Measurements from ENCODE around the gene KIAA1191.
"Not testable (repeated sequence)": the region's sequence is repeated elsewhere in the genome, so short reads cannot be mapped to it uniquely, and the experiment has no call there.

KIAA1191 gene

DNA sequence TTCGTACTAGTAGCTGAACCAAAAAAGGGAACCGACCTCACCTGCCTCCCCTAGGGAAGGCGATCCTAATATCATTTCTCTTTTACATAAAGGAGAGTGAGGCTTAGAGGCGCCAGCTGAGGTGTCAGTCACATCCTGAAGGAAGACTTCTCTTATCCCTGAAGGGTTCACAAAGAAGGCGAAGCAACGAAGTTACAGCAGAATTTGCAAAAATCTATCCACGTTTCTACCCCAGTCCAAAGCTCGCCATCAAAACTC is 598 bp upstream of the KIAA1191 start:
- no peak for DNase-seq

DNA sequence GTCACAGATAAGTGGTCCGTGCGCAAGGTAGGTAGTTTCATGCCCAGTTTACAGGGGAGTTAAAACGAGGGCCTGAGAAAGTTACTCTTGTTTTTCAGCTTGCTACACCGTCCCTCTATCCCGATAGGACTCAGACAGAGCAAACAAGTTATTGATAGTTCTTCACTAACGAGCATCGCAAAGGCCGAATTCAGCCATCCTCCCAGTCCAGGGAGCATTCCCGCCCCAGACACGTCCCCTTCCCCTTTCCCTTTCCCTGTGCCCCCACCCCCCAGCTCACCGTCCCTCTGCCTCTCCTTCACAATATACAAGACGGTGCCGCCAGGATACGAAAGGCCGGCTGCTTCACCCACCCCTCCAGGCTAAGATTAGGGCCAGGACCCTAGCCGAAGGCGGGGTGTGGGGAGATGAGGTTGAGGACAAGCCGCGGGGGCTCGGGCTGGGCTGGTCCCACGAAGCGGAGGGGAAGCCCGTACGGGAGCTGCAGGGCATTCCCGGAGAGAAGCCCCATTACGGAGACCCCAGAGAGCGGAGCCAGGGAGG is 599 bp downstream of the KIAA1191 start:
- DNase-seq, result no peak

DNA sequence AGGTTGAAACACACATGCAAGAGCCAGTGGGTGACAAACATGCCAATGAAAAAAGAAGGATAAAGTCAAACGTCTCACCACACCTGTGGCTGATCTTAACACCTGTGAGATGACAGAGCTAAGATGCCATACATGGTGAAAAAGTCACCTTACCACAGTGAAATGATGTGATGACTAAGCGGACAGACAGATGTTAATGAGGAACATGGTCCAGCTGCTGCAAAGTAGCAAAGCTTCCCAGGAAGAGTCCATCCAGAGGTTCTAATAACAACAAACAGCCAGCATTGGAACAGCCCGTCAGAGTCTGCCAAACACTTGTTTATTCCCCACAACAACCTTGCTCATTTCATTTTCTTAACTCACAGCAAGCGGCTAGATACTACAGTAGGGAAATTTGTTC is 1.9 kb downstream of the KIAA1191 start:
- DNase-seq, result no peak

DNA sequence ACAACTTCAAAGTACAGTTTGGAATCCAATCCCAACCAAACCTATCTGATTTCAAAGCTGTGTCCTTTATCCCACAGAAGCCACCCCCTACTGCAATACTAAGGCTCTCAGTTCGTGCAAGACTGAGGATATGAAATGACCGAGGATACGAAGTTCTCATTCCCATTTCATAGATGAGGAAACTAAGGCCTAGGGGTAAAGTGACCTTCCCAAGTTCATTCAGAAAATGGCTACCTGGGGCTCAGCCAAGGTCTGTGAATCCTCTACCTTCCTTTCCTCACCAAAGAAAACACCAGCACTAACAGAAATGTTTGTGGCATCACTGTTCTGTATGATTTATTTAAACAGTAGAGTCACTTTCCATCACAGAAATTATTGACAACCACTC is 5.4 kb downstream of the KIAA1191 start:
- no peak for DNase-seq

DNA sequence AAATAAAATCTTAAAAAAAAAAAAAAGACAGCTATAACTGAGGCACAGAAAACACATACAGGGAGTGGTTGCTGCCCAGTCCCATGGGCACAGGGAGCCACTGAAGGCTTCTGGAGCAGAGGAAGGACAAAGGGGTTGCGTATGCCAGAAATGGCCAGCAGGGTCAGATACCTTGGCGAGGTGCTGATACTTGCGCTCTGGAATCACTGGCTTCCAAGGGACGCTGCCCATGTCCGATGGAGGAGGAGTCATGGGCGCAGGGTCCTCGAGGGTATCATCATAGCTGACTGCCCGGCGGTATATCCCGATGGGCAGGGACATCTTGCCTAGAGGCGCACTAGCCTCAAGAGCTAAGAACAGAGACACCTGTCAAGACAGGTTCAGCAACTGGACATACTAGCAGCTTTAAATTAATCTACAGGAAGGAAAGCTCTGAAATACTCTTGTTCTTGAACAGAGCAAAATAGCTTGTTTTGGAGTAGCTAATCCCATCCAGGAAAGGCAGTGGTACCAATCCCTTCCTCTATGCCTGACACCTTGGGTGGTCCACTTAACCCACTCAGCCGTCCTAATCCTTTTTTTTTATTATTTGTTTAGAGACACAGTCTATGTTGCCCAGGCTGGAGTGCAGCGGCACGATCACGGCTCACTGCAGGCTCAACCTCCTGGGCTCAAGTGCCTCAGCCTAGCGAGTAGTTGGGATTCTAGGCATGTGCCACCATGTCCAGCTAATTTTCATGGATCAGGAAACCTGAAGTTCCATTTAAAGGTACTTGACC is 6.0 kb downstream of the KIAA1191 start:
- no peak for DNase-seq

DNA sequence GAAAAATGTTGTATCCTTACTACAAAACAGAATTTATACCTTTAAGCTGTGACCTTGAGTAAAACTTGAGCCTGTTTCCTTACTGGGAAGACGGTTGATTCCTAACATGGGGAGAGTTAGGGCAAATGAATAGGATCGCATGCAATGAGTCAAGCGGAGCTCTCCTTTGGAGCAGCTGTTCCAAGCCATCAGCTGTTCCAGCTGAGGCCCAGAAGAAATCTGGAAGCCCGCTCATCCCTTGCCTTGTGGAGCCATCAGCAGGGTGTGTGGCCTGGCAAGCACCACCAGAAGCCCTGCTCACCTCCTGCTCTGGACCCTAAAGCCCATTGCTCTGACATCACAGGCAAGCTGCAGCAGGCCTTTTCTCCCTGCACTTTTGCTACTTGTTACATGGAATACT is 8.0 kb downstream of the KIAA1191 start:
- no peak for DNase-seq

DNA sequence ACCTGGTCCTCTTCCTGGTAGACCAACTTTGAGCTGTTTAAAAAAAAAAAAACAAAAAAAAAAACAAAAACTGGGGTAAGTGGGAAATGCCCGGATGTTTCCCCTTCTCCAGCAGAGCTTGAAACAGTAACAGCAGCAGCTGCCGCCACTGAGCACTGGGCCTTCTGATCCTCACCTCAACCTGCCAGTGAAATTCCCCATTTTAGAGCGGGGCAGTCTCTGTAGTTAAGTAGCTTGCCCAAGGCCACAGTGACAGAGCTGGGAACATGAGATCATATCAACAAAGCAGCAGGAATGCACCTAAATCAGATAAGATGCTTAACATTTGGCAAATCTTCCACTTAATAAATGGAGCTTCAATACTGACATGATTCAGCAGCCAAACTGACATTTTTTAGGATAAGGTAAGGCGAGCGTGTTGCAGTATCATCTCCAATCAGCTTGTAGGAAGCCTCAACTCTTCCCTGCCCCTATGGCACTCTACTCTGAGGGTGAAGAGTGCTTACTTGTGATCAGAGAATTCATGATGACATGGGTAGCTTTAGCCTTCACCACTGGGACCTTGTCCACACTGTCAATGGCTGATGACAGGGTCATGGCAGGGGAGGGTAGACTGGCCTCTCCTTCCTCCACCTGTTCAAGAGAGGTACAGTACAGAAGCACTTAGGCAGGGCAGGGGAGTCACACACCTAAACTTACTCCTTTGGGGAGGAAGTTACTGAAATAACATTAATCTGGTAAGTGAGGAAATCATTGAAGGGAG is 9.3 kb downstream of the KIAA1191 start:
- DNase-seq, result no peak

DNA sequence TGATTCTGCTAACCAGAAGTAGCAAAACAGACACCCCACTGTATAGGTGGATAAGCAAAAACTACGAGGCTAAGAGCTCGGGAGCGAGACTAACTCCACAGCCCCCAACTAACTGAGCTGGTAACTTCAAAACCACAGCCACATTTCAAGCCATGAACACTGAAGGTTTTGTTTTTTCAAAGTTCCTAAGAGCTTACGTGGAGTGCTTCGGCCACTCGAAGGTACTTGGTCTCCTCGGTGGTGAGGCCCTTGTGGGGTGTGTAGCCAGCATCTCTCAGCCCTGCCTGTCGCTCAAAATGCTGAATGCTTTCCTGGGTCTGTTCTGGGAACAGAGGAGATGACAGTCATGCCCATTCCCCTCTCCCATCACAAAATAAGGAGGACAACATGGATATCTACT is 11.1 kb downstream of the KIAA1191 start:
- DNase-seq, result no peak

DNA sequence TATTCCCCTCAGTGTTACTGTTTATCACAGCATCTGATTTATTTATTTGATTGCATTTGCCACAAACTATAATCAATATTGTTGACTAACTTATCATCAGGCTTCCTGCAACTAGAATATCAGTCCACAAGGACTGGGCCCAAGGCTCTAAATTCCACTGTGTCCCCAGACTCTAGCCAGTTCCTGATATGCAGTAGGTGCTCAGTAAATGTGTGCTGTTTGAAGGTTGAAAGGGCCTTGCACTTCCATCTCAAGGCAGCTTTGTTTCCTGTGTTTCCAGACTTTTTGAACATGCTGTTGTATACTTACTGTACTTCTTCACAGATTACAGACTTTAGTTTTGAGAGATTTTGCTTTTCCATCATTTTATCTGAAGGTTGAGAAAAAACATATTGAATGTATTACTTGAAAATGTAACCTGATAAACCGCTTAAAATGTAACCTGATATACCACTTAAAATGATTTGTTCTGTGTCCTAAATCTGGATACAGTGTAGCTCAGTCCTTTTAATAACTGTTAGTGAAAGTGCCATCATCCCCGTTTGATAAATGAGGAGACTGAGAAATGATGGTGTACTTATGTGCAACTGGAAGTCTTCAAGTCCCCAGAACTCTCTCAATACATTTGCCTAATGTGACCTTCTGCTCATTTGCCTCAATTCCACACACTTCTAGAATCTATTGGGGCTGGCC is 18.7 kb downstream of the KIAA1191 start:
- no peak for DNase-seq

DNA sequence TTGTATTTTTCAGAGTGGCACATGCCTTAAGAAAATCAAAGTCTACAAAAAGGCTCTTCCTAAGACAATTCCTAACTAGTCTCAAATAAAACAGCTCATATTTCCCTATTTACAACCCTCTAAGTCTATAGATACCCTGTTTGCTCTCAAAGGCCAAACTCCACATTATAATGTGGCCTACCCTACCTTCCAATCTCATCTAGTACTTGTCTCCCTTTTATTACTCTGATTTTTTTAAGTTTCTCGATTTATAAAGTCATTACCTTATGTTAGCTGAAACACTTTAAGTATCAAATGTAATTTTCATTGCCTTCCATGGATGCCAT is 19.4 kb downstream of the KIAA1191 start:
- DNase-seq, result no peak

DNA sequence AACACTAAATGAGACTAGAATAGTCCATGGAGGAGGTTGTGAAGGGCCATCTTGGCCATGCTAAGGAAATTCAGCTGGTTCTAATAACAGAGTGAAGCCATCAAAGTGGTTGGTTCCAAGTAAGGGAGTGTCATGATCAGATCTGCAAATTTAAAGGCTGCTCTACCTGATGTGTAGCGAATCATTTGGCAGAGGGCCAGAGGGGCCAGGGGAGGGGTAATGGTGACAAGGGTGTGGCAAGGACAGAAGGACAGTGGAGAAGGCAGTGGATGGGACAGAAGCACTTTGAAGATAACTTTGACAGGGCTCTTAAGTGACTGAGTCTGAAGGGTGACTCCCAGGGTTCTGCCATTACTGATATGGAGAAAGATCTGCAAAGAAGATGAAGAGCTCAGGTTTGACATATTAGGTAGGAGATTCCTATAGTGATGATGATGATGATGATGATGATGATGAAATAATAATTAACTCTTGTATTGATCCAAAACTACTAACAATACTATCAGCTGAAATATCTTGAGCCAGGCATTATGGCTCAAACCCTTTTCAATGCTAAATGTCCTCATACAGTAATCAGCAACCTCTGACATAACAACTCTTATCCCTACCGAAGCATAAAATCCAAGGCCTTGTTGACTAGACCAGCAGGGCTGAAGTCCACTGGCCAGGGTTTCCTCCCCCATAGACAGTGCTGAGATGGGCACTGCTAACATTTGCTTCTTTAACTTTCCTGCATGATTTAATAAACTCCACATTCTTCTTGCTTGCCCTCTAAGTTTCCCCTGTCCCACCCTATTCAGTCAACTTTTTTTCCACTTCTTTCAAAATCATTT is 20.0 kb downstream of the KIAA1191 start:
- no peak for DNase-seq

DNA sequence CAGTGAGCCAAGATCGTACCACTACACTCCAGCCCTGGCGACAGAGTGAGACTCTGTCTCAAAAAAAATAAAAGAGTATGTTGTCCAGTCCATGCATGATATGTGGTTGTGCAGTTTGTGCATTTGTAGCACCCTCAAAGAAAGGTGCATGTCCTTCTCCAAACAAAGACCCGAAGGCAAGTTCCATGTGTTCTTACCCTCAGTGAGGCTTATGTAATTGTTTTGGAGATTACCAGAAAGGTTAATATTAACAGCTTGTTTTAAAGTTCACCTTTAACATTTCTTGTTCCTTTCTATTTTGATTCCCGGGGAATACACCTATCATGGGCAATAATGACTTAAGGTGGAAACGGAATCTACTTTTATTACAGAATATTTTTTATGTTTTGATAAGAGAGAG is 22.3 kb downstream of the KIAA1191 start:
- DNase-seq, result no peak

DNA sequence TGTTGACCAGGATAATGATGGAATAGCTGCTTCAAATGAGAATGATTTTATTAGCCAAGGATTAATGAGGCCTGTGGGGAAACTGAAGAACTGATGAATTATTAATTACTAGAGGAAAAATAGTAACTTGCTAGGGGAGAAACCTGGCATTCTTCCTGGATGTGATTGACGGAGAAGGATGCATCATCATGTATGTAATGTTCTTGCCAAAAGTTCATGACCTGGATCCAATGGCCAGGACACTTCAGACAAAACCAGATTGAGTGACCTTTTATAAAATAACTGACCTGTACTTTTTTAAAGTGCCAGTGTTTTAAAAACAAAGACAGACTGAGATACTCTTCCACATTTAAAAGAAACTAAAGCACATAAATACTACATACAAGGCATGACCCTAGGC is 23.7 kb downstream of the KIAA1191 start:
- DNase-seq, result no peak

DNA sequence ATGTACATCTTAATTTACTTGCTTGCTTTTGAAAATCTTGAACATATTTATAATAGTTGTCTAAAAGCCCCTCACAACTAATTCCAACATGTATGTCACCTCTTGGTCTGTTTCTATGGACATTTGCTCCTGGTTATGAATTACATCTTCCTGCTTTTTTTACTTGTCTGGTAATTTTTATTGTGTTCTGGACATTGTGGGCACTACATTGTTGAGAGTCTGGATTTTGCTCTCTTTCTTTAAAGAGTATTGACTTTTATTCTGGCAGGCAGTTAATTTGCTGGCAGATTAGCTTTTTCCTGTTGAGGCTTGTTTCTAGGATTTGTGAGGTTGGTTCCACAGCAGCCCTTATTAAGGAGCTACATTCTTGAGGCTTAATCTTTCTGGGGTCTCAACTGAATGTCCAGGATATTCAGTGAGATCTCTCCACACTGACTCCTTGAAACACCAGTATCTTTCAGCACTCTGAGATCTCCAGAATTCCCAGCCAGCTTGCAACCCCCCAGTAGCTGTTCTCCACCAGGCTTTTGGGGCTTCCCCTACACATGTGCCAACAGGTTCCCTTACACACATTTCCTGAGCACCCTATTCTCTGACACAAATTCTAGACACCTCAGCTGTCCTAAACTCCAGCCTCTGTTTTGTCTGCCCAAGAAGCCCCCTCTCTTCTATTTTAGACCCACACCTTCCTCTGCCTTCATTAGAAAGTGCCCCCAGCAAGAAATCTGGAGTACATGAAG is 27.4 kb downstream of the KIAA1191 start:
- DNase-seq, result no peak

DNA sequence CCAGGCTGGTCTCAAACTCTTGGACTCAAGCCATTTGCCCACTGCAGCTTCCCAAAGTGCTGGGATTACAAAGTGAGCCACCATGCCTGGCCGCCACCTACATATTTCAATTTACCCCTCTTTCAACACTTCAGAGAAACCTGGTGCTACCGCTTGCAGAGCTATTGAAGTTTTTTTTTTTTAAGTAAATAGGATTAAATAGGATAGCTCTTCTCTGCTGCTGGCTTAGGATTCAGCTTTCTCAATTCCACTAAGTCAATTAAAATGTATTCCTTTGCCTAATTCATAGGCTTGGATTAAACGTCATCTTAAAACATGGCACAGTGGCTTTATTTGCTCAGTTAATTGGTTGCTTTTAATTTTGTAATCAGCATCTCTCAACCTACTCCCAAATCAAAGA is 41.0 kb downstream of the KIAA1191 start:
- no peak for DNase-seq

DNA sequence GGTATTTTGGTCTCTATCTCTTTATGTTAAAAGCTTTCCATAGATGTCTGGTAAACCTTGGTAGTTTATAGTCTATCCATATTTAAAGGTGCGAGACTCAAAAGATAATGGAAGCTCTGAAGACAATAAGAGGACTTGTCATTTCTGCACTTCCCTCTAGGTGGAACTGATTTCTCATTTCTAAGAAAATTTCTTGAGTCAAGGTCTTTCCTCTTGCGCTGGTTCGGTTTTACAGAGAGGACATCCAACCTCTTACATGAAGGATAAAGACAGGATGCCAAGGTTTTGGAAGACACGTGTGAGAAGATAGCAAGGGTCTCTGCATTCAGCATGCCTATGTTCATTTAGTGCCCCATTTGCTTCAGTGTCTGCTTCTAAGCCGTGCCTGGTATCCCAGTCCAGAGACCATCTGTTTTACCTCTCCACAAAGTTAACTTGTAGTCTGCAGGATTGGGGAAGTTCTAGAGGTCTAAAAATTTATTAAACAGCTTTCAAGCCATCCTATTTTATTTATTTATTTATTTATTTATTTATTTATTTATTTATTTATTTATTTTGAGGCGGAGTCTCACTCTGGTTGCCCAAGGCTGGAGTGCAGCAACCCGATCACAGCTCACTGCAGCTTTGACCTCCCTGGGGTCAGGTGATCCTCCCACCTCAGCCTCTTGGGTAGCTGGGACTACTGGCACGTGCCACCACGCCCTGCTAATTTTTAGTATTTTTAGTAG is 41.6 kb downstream of the KIAA1191 start:
- no peak for DNase-seq

DNA sequence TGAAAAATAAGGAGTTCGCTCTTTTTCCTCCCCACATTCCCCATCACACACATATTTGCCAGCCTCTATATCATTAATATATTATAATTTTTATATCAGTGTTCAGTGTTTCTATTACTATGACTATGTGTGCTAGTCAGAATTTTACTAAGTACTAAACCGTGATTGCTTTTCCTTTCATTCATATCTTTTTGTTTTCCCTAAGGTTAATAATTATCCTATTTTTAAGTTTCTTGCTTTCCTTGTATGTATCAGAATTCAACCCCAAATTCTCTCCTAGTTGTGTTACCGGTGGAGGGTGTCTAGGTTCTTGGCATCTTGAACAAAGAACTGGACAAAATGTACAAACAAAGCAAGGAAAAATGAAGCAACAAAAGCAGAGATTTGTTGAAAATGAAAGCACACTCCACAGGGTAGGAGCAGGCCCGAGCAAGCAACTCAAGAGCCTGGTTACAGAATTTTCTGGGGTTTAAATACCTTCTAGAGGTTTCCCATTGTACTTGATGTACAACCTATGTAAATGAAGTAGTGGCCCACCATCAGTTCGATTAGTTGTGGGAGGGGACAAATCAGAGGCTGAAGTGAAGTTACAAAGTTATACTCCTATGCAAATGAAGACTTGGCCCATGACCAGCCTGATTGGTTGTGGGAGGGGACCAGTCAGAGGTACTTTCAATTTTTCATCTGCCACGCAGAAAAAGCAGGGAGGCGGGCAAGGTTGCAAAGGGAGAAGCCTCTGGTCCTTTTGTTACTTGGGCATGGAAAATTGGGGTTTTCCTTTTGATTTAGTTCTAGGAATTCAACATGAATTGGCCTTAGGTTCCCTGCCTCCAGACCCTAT is 43.8 kb downstream of the KIAA1191 start:
- no peak for DNase-seq

DNA sequence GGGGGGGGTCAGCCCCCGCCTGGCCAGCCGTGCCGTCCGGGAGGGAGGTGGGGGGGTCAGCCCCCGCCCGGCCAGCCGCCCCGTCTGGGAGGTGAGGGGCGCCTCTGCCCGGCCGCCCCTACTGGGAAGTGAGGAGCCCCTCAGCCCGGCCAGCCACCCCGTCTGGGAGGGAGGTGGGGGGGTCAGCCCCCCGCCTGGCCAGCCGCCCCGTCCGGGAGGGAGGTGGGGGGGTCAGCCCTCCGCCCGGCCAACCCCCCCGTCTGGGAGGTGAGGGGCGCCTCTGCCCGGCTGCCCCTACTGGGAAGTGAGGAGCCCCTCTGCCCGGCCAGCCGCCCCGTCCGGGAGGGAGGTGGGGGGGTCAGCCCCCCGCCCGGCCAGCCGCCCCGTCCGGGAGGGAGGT is 56.2 kb downstream of the KIAA1191 start:
- DNase-seq, result not testable (repeated sequence)
